ENCODE data around the gene GAD2.

GAD2 gene

DNA sequence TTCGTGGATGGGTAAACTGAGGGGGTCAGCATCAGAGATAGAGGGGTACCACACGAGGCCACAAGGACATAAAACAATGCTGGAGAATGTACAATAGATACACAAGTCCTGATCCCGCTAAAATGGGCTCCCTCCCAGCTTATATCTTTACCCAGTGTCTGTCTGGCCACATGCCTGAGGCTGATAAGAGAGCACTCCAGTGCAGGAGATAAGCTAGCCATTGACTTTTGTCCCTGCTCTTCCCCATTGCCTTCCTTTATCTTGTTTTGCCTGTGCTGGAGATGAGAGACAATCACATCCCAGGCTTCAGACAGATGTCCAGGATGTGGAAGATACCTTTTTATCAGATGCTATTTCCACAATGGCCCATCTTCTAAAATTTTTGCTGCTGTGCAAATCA lies 6.0 kb downstream of the GAD2 start:
- no peak for DNase-seq (ENCODE audit: low read depth, low spot score)

DNA sequence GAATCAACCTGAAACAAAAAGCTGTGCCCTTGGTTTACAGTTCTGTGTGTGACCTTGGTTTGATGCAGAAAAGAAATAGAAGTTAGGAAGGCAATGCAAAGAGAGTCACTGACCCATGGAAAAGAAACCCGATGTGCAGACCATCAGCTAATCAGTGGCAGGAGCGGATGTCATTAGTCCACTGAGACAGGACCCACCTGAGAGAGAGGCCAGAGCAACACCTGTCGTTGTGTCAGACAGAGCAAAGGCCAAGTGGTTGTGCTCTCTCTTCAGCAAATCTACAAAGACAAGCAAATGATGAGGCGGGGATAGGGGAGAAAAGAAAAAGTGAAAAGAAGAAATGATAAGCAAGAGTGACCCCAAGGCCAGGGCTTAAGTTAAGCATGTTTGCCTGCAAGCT lies 8.7 kb downstream of the GAD2 start:
- DNase-seq (ENCODE audit: low read depth, low spot score) = no peak

DNA sequence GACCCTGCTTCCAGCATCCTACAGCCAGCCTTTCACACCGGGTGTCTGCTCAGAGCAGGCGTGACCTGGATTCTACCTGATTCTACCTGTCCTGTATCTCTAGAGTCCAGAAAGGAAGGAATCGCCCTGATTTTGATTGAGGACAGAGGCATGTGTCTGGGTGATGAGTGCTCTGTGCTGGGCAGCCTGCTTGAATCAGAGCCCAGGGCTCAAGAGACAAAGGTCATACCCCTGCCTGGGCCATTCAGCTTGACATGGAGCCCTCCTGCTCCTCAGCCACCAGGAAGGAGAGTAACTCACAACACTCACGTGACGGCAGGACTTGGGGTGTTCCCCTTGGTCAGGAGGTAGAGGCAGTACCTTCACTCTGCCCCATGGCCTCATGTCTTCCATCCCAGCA lies 11.2 kb downstream of the GAD2 start:
- DNase-seq (ENCODE audit: low read depth, low spot score) = no peak

DNA sequence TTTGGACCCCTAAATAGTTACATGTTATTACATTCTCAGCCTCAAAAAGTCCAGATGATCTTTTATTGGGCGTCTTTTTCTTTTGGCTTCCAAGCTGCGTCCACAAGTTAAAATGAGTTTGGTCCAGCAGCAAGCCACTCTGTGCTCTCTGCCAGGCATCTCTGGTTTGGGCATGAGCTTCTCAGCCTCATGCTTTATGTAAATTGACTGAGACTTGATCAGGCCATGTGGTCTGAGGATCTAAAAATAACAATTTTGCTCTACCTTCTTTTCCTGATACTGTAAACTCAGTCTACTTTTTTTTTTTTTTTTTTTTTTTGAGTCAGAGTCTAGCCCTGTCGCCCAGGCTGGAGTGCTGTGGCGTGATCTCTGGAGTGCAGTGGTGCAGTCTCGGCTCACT lies 15.6 kb downstream of the GAD2 start:
- no peak for DNase-seq (ENCODE audit: low read depth, low spot score)

DNA sequence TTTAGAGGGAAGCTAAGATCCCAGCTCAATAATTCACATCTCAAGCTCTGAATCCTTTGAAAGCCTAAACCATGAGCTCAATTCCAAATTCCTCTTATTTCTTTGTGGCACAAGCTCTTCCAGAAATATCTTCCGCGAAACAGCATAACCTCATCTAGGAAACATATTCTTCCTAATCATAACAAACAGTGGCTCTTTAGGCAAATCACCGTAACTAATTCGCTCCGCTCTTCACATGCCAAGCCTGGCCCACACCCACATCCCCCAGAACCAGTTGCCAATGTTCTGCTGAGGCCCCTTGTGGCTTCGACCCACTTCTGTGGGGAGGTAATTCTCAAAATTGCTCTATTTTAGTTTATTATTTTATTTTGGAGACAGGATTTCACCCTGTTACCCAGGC lies 19.2 kb downstream of the GAD2 start:
- DNase-seq (ENCODE audit: low read depth, low spot score) = no peak

DNA sequence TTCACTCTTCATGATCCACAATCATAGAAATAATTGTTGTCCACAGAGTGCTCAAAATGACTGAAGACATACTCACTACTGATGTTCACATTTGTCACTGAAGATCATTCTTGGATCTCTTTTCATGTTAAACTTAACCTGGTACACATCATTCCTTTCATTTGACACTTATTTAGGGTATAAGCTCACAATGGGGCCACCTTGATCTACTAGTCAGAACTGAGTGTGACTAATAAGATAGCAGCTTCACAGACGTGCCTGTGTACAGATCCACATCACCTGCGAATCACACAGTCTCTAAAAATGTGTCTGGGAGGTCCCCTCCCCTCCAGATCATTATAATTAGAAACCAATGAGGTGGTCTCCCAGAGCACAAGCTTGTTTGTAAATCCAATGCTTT lies 21.8 kb downstream of the GAD2 start:
- no peak for DNase-seq (ENCODE audit: low read depth, low spot score)

DNA sequence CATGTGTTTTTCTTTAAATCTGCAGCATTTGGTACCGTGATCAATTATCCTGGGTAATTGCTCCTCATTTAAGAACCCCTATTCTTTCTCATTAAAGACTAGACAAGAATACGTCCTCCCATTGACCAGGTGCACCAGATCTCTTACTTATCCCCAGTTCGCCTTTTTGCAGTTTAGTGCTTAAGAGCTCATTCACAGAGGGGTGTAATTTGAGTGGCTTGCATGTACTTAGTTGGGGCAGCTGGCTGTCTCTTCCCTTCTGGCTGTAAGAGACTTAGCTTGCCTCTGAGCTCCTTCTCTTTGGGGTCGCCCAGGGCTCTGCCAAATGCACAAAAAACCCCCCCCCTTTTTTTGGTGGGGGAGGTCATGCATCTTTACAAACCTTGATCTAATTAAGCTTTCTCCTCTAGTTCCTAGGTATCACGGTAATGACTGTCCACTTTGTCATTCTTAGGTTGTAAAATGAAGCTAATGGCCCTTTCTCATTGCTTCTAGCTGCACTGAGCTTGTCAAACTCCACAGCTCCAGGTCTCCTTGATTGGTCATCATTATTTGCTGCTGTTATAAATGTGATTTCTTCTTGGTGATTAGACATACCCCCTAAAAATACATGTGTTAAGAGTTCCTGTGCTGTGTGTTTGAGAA lies 26.3 kb downstream of the GAD2 start:
- no peak for DNase-seq (ENCODE audit: low read depth, low spot score)

DNA sequence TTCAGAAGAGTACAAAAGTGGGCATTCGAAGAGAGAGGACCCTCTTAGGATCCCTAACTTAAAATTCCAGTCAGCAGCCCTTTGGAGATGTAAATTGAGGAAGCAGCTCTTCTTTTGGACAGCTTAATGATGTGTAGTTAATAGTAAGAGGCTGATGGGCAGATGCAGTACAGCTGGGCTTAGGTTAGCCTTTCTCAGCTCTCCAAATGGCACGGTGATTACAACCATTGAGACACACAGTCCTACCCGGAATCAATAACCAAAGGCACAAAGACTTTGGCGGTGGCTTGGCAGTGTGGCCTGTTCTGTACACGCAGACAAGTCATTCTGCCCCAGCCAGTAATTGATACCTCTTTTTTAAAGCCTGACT lies 26.8 kb downstream of the GAD2 start:
- DNase-seq (ENCODE audit: low read depth, low spot score) = no peak

DNA sequence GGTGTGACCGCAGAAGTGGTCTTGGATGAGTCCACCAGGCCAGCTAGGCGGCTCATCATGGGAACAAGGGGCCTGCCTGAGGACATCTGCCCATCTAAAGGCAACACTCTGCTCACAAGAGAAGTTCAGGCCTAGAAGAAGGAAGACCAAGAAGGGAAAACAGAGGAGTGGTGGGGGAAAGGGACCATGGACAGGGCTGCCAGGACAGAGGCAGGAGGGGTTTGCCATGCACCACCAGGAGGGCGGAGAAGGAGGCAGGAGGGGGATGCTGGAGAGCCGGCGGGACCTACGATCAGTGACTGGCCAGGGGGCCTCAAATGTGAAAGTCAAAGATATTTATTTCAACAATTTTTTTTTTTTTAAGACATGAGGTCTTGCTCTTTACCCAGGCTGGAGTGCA lies 33.1 kb downstream of the GAD2 start:
- no peak for DNase-seq (ENCODE audit: low read depth, low spot score)

DNA sequence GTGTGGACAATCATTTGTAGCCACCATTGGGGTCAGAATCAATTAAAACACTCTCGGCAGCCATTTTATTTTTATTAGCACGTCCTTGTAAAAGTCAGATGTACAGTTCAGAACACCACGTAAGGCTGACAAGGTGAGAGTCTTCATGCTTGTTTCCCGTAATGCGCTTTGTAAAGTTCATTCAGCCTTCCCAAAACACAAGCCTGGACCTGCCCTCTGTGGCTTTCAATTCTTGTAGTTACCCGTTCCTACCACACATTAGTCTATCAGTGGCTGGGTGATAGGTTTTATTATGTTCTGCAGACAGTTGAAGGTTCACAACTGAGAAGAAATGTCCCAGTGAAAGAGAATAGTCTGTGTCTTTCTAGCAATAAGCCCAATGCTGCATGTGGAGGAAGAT lies 35.4 kb downstream of the GAD2 start:
- no peak for DNase-seq (ENCODE audit: low read depth, low spot score)

DNA sequence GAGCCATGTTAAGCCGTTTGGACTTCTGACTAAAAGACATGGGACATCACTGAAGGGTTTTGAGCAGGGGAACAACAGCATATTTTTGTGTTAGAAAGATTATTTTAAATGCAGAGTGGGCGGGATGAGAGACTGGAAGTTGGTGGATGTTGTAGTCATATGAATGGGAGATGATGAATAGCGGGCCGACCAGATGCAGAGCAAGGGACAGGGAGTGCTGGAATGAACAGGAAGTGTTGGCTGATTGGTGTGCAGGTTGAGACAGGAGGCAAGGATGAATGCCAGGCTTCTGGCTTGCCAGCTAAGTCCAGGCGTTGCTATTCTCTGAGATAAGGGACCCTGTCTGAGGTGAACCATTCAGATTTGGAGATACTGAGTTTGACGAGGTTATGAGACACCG lies 38.0 kb downstream of the GAD2 start:
- DNase-seq (ENCODE audit: low read depth, low spot score) = no peak

DNA sequence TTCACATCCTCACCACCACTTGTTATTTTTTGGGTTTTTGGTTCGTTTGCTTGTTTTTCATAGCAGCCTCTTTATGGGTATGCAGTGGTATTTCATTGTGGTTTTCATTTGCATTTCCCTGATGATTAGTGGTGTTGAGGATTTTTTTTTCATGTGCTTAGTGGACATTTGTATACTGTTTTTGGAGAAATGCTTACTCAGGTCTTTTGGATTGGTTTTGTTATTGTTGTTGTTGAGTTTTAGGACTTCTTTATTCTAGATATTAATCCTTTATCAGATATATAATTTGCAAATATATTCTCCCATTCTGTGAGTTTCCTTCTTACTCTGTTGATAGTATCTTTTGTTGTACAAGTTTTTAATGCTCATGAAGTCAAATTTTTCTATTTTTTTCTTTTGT lies 42.8 kb downstream of the GAD2 start:
- no peak for DNase-seq (ENCODE audit: low read depth, low spot score)

DNA sequence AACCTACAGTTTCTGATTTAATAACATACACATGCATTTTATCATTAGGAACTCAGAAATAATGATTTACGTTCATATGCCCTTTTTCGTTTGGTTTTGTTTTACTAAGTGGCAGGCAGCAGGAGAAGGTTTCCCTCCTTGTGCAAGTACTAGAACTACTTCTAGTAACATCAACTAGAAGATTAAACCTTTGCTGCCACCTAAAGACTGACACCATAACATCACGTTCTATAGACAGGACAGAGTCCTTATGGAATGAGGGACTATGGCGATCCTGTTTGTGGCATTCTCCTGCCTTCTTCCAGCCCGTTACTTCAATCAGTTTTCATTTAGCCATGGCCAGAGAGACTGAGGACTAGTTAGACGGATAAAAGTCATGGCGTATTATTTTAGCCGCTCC lies 53.2 kb downstream of the GAD2 start:
- DNase-seq (ENCODE audit: low read depth, low spot score) = no peak

DNA sequence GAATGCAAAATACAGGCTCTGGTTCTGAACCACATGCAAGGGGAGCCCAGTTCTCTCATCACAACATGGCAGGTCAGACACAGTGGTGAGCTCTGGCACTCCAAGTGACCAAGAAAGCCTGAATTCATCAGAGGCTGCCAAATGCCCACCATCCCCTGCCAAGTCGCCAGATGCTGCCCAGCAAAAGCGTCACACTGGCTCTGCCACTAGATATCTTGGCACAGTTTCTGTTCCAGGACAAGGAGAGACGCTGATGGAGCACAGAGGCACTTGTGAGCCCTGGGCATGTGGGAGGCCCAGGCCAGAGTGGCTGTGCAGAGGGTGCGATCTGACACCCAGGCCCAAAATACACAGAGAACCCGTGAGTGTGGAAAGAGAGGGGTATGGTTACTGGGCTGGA lies 57.8 kb downstream of the GAD2 start:
- DNase-seq (ENCODE audit: low read depth, low spot score) = no peak

DNA sequence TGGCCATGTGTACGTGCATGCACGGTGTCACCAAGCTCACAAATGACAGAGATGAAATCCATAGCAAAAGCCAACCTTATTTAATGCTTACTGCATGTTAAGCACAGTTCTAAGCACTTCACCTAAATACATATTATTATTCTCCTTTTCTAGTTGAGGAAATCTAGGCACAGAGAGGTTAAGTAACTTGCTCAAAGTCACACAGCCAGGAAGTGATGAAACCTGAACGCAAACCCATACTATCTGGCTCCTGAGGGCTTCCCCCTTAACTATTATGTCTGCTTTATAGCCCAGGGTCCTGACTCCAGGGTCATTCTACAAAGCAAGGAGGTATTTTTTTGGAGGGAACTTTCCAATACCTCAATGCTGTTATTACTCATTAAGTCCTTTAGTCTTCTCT lies 61.7 kb downstream of the GAD2 start:
- DNase-seq (ENCODE audit: low read depth, low spot score) = no peak

DNA sequence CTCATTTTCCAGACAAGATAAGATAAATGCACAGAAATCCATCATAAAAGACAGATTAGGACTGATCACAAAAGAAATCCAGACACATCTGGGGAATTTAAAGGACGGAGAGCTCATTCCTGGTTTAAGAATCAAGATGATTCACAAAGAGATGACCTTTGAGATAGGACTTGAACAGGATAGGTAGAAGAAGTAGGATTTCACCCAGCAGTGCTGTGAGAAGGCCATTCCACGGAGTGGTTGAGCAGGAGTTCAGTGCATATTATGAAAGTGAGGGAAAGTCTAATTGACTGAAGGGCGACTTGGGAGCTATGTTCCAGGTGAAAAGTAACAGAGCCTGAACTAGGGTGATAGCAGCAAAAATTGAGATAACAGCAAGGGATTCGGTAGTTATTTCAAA lies 73.7 kb downstream of the GAD2 start:
- no peak for DNase-seq (ENCODE audit: low read depth, low spot score)

DNA sequence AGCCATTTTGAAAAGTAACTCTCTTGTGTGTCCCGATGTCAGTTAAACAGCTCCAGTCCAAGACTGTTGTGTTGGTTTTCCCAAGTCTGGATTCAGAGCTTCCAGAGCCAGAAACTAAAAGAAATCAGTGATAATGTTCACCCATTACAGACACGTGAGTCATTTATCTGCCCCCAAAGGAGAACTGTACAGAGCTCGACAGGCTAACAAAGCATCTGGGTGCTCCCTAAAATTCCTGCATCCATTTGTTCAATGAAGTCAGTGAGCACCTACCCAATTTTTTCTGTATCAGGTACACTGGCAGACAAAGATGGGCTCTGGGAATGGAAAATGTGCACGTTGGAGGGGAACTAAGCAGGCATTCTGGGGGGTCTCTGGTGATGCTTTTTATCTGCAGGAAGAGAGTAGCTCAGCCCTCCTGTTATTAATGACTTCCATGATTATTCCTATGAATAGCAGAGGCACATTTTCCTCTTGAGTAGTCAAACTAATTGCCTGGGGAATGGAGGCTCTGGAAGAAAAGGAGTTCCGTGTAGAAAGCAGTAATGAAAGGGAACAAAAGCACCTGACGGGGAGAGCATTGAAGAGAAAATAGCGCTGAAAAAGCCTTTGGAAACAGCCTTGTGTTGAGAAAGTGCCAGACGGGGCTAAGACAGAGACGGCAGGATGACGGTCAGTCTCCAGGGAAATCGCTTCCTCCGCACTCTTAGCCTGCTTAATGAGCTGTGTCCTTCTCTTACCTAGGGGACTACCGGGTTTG lies 75.3 kb downstream of the GAD2 start:
- no peak for DNase-seq (ENCODE audit: low read depth, low spot score)

DNA sequence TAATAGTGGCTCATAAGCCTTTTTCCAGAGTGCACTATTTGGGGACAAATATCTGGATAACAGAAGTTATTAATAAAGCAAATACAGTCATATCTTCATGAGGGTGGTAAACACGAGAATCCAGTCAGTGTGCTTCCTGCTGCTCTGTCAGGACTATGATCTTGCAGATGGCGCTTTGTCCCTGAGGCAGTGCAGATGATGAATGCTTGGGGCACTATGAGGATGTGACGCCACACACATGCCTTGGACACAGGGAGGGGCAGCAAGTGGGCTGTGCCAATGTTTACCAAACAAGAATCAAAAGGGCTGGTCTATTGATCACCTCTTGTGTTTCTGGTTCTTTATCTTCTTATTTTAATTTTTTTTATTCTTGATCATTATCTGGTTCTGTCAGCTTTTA lies 79.8 kb downstream of the GAD2 start:
- DNase-seq (ENCODE audit: low read depth, low spot score) = no peak

DNA sequence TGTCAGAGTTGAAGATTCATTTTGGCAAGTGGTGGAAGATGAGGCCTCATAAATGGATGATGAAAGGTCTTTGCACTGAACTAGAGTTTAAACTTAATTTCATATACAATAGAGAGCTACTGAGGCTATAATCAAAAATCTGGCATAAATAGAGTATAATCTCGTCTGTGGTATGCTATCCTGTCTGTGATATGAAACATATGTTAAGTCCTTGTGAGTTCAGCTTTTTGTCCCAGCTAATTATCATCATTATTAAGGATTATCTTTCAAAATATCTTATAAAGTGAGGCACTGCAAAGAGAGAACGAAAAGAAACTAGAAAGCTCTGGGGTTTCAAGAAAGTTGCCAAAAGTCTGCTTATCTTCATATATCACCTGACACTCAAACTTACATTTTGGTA lies 83.4 kb downstream of the GAD2 start:
- DNase-seq (ENCODE audit: low read depth, low spot score) = no peak

DNA sequence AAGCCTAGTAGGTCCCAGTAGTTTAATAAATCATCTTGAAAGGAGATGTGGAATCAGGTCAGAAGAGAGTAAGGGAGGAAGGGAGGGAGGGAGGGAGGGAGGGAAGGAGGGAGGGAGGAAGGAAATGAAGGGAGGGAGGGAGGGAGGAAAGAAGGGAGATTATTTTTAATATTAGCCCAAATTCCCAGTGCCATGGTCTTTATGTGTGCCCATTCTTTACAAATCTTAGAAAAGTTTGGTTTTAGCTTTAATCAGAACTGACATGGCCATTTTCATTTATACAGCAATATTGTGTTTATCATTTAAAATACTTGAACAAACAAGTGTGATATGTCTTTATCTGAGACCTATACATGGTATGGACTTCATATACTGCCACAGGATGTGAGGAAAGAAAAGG lies 86.8 kb downstream of the GAD2 start:
- no peak for DNase-seq (ENCODE audit: low read depth, low spot score)

DNA sequence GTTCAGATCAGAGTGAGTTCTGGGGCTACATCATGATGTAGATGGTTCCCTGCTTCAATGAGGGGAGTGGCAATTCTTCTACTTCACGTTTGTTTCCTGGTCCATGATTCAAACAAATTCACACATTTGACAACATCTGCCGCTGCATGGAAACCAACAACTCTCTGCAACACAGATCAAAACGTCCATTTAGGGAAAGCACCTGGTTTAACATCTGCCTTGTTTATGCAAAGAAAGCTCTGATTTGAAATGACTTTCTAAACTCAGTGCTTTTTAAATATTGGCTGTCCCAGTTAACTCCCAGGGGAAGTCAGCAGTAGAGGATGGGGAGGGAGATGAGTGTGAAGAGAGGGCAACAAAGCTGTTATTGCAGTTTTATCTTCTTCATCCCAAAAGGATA lies 93.8 kb downstream of the GAD2 start:
- DNase-seq (ENCODE audit: low read depth, low spot score) = no peak

DNA sequence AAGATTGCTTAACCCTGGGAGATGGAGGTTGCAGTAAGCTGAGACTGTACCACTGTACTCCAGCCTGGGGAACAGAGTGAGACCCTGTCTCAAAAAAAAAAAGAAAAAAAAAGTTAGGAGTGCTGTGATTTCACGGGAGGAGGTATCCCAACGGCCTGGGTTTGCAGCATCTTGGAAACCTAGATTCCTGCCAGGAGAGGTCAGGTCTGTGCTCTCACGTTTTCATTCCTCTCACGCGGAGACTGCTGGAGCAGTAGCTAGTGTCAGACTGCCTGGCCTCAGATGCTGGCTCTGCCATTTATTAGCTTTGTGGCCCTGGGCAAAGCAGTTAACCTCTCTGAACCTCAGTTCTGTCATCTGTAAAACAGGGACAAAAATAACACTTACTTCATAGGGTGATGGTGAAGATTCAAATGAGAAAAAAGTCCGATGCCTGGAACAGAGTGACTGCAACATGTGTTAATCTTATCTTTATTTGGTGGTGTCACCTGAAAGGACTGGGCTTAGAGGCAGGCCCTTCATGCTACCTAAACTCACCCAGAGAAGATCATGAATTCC lies 94.9 kb downstream of the GAD2 start:
- DNase-seq (ENCODE audit: low read depth, low spot score) = no peak

DNA sequence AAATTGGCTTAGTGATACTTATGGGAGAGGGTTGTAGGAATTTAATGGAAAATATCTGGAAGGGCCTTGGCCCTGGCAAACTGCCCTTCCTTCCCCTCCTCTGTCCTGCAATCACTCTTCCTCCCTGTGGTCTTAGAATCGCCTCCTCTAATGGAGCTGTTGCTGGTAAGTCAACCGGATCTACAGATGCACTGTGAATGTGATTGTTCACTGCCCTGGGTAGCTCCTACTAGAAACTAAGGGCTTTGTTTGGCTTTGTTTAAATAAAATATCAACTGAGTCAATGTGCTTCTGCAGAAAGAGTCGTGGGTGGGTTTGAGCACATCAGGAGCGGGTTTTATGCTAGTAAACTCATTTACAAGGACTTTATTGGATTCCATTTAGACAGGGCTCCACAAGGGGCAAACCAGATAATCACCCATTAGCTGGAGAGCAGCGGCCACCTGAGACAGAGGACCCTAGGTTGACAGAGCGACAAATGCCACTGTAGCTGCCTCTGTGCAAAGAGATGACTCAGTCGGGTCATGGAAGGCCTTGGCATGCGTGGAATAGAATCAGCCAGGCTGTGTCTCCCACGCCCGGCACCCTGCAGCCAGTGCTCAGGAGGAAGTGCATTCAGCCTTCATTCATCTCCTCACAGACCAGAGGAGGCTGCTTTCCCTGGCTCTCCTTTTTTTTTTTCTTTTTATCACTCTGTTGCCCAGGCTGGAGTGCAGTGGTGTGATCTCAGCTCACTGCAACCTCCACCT lies 97.9 kb downstream of the GAD2 start:
- no peak for DNase-seq (ENCODE audit: low read depth, low spot score)

Data from activated CD4-positive, CD25-positive, alpha-beta regulatory T cell treated with anti-CD3 and anti-CD28 coated beads, Interleukin-2, amount 50 U/mL, for 16 hours (primary cell).